ENCODE measurements around the gene TTC32.

TTC32 gene

GRCh38 chr2:19873014-19873413 is 28.8 kb downstream of the TTC32 start:
- DNase-seq, result no peak

GRCh38 chr2:19872302-19872701 is 29.5 kb downstream of the TTC32 start:
- no peak for DNase-seq

- DNase-seq, result no peak
Measured at GRCh38 chr2:19871836-19872235, 29.9 kb downstream of the TTC32 start.

GRCh38 chr2:19870792-19871191 is 31.0 kb downstream of the TTC32 start:
- no peak for DNase-seq

- peak; percentile 30 to 34 for DNase-seq
Measured at GRCh38 chr2:19868701-19869580, 32.8 kb downstream of the TTC32 start.

GRCh38 chr2:19868224-19868623 is 33.6 kb downstream of the TTC32 start:
- no peak for DNase-seq

- DNase-seq, result no peak
Measured at GRCh38 chr2:19866771-19867170, 35.0 kb downstream of the TTC32 start.

- no peak for DNase-seq
Measured at GRCh38 chr2:19865151-19865550, 36.6 kb downstream of the TTC32 start.

- DNase-seq, result no peak
Measured at GRCh38 chr2:19864381-19864780, 37.4 kb downstream of the TTC32 start.

- DNase-seq, result peak; percentile 66 to 74
Measured at GRCh38 chr2:19863303-19864041, 38.3 kb downstream of the TTC32 start.

- no peak for DNase-seq
Measured at GRCh38 chr2:19861813-19862212, 40.0 kb downstream of the TTC32 start.

- no peak for DNase-seq
Measured at GRCh38 chr2:19860022-19860421, 41.8 kb downstream of the TTC32 start.

GRCh38 chr2:19859565-19859964 is 42.2 kb downstream of the TTC32 start:
- DNase-seq, result no peak

GRCh38 chr2:19857806-19858205 is 44.0 kb downstream of the TTC32 start:
- no peak for DNase-seq

- no peak for DNase-seq
Measured at GRCh38 chr2:19857100-19857499, 44.7 kb downstream of the TTC32 start.

- no peak for DNase-seq
Measured at GRCh38 chr2:19855542-19856431, 46.0 kb downstream of the TTC32 start.

- no peak for DNase-seq
Measured at GRCh38 chr2:19854596-19855541, 46.9 kb downstream of the TTC32 start.

GRCh38 chr2:19851116-19851695 is 50.6 kb downstream of the TTC32 start:
- no peak for DNase-seq

GRCh38 chr2:19850056-19851050 is 51.4 kb downstream of the TTC32 start:
- DNase-seq, result no peak

- no peak for DNase-seq
Measured at GRCh38 chr2:19848952-19849351, 52.8 kb downstream of the TTC32 start.
